ENCODE data around the gene HCAR1.
"Not testable (repeated sequence)": the region's sequence is repeated elsewhere in the genome, so short reads cannot be mapped to it uniquely, and the experiment has no call there.

DNA sequence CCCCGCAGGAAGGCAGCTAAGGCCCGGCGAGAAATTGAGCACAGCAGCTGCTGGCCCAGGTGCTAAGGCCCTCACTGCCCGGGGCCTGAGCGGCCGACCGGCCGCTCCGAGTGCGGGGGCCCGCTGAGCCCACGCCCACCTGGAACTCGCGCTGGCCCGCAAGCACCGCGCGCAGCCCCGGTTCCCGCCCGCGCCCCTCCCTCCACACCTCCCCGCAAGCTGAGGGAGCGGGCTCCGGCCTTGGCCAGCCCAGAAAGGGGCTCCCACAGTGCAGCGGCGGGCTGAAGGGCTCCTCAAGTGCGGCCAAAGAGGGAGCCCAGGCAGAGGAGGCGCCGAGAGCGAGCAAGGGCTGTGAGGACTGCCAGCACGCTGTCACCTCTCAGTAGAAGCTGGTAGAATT, 53.9 kb downstream of the HCAR1 start:
- TF ChIP-seq, protein P1, sequence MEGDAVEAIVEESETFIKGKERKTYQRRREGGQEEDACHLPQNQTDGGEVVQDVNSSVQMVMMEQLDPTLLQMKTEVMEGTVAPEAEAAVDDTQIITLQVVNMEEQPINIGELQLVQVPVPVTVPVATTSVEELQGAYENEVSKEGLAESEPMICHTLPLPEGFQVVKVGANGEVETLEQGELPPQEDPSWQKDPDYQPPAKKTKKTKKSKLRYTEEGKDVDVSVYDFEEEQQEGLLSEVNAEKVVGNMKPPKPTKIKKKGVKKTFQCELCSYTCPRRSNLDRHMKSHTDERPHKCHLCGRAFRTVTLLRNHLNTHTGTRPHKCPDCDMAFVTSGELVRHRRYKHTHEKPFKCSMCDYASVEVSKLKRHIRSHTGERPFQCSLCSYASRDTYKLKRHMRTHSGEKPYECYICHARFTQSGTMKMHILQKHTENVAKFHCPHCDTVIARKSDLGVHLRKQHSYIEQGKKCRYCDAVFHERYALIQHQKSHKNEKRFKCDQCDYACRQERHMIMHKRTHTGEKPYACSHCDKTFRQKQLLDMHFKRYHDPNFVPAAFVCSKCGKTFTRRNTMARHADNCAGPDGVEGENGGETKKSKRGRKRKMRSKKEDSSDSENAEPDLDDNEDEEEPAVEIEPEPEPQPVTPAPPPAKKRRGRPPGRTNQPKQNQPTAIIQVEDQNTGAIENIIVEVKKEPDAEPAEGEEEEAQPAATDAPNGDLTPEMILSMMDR (conservative IDR thresholded peaks at IDR 0.05), result not testable (repeated sequence)
- not testable (repeated sequence) for TF ChIP-seq ZFX (IDR thresholded peaks at IDR 0.05)

All from C4-2B (cell line).